Peyer's patch (tissue), 4 donors: Measurements from ENCODE around the gene AGAP5. TPM values are rescaled to one million over a fixed set of nuclear protein-coding genes. Genes with fewer than 3 reads are reported as not detected.

Source experiments
- small RNA-seq, 2 donors: library from RNA; depleted of rRNA; stranded (forward); fragments of <200 nt; gene quantifications; one replicate each; pipeline ENCODE3, GENCODE V24; 2016
- total RNA-seq, 4 donors: library from RNA; depleted of rRNA; stranded (reverse); fragments of >200 nt; gene quantifications; one replicate each; pipeline ENCODE4 v1.1.0, GENCODE V29; 2016

AGAP5 gene
- total RNA-seq, 4 donors from 2014 or later, result 11.6 to 23.3 (median 16.1) TPM

Small RNA genes lying within 50 kb of the gene (small RNA-seq; reads per million reads assigned to genes)
- gene AC022400.4, result 0 reads per million in 2 donors
- gene RNA5SP320, result 0 reads per million in 2 donors

Other genes starting within 250 kb of the AGAP5 start
- gene PPP3CB, start 202.1 kb downstream of the AGAP5 start, total RNA-seq, result 10 to 100 TPM; 28.2 to 42.0 (median 32.4) TPM
- gene USP54, start 106.8 kb downstream of the AGAP5 start, total RNA-seq, result 10 to 100 TPM; 41.0 to 65.1 (median 50.5) TPM
- gene MYOZ1, start 56.6 kb downstream of the AGAP5 start, total RNA-seq, result not detected
- gene SYNPO2L, start 42.1 kb downstream of the AGAP5 start, total RNA-seq, result not detected
- gene SEC24C, start 46.3 kb upstream of the AGAP5 start, total RNA-seq, result 10 to 100 TPM; 48.7 to 81.5 (median 79.9) TPM
- gene CHCHD1, start 83.9 kb upstream of the AGAP5 start, total RNA-seq, result 10 to 100 TPM in 3 of 4 donors, 1 to 10 TPM in 1; 9.9 to 36.8 (median 20.9) TPM
- gene ZSWIM8, start 87.5 kb upstream of the AGAP5 start, total RNA-seq, result 100 to 1,000 TPM in 3 of 4 donors, 10 to 100 TPM in 1; 87.5 to 345 (median 187) TPM
- gene NDST2, start 113.5 kb upstream of the AGAP5 start, total RNA-seq, result 10 to 100 TPM; 16.5 to 39.1 (median 27.7) TPM
- gene CAMK2G, start 176.4 kb upstream of the AGAP5 start, total RNA-seq, result 100 to 1,000 TPM in 3 of 4 donors, 10 to 100 TPM in 1; 34.7 to 159 (median 110) TPM
- gene PLAU, start 213.0 kb upstream of the AGAP5 start, total RNA-seq, result 1 to 10 TPM in 3 of 4 donors, under 1 TPM in 1; 0.53 to 6.6 (median 2.7) TPM